ENCODE results near the gene RPS16. TPM values are rescaled to one million over a fixed set of nuclear protein-coding genes. Genes with fewer than 3 reads are reported as not detected.

RPS16 gene
- total RNA-seq, 2 experiments from 2014 or later = 3,249 to 3,324 TPM

- Mint-ChIP-seq H3K4me1 (ENCODE audit: low read depth) (peaks cover 34% of the 10 kb centered on the region), H3K27me3 (no peaks in the 10 kb centered on the region), H3K4me3 (peak overlapping the region; percentile 97), H3K9me3 (no peaks in the 10 kb centered on the region), H3K27ac (peak overlapping the region; percentile 99), H3K36me3 (ENCODE audit: low read depth) (peaks cover 40% of the 10 kb centered on the region)
- no peak for TF ChIP-seq CTCF (IDR thresholded peaks at IDR 0.05)
- ATAC-seq (no peak), DNase-seq (no peak)
- CTCF ChIA-PET = interaction anchor here (1.3 to 2.1 kb wide), 3 partner anchors 11 to 44 kb away, joined by 3 to 17 read pairs (median 4); no protein-coding TSS in a partner anchor
- POLR2A ChIA-PET = interaction anchor here (1.4 to 3.9 kb wide), 8 partner anchors 8 to 46 kb away, joined by 3 to 27 read pairs (median 10); partner anchors contain the start of genes PLEKHG2, RPS16 and ZFP36
- intact Hi-C loops (cut with micrococcal nuclease) = loop anchor here (2.0 kb wide), 1 partner anchor 39 kb away; no protein-coding TSS in a partner anchor
These were observed 45.9 kb downstream of the RPS16 start for GRCh38 chr19:39389631-39390414.

- no peak for DNase-seq
- H3K9me3 Mint-ChIP-seq = no peaks in the 10 kb centered on the region
- intact Hi-C loops (cut with micrococcal nuclease) = no loop called here
- H3K4me3 Mint-ChIP-seq = no peak overlapping the region
- peaks cover 29% of the 10 kb centered on the region for H3K4me1 Mint-ChIP-seq (ENCODE audit: low read depth)
- no peaks in the 10 kb centered on the region for H3K27me3 Mint-ChIP-seq
- no peak for TF ChIP-seq CTCF (IDR thresholded peaks at IDR 0.05)
- CTCF ChIA-PET = interaction anchor here (0.6 to 1.4 kb wide), 2 partner anchors 33 to 66 kb away, joined by 3 to 4 read pairs; no protein-coding TSS in a partner anchor
- peaks cover 36% of the 10 kb centered on the region for H3K36me3 Mint-ChIP-seq (ENCODE audit: low read depth)
- no peak overlapping the region for H3K27ac Mint-ChIP-seq
- POLR2A ChIA-PET = interaction anchor here (0.7 to 1.6 kb wide), 2 partner anchors 33 to 459 kb away, joined by 4 read pairs; no protein-coding TSS in a partner anchor
- ATAC-seq = no peak
These were observed 47.1 kb downstream of the RPS16 start for GRCh38 chr19:39388657-39389056.

- intact Hi-C loops (cut with micrococcal nuclease) = no loop called here
- Mint-ChIP-seq H3K36me3 (ENCODE audit: low read depth) (peaks cover 26% of the 10 kb centered on the region), H3K4me3 (no peak overlapping the region), H3K27me3 (no peaks in the 10 kb centered on the region), H3K27ac (peak overlapping the region; percentile 2), H3K4me1 (ENCODE audit: low read depth) (peaks cover 16% of the 10 kb centered on the region), H3K9me3 (no peaks in the 10 kb centered on the region)
- POLR2A ChIA-PET = no interaction called here
- DNase-seq (no peak), ATAC-seq (no peak)
- no peak for TF ChIP-seq CTCF (IDR thresholded peaks at IDR 0.05)
- CTCF ChIA-PET = interaction anchor here (0.6 kb wide), 1 partner anchor 13 kb away, joined by 3 read pairs; no protein-coding TSS in a partner anchor
These were observed 49.2 kb downstream of the RPS16 start for GRCh38 chr19:39386557-39386956.

- ChIA-PET CTCF (interaction anchor here (0.6 kb wide), 1 partner anchor 14 kb away, joined by 3 read pairs; no protein-coding TSS in a partner anchor), POLR2A (interaction anchor here (1.1 kb wide), 1 partner anchor 43 kb away, joined by 3 read pairs; the partner anchor contains the start of gene SAMD4B)
- ATAC-seq = no peak
- peak overlapping the region; percentile 2 for H3K27ac Mint-ChIP-seq
- peaks cover 12% of the 10 kb centered on the region for H3K4me1 Mint-ChIP-seq (ENCODE audit: low read depth)
- H3K4me3 Mint-ChIP-seq = no peak overlapping the region
- peaks cover 22% of the 10 kb centered on the region for H3K36me3 Mint-ChIP-seq (ENCODE audit: low read depth)
- DNase-seq = no peak
- H3K27me3 Mint-ChIP-seq = no peaks in the 10 kb centered on the region
- no peak for TF ChIP-seq CTCF (IDR thresholded peaks at IDR 0.05)
- H3K9me3 Mint-ChIP-seq = no peaks in the 10 kb centered on the region
- intact Hi-C loops (cut with micrococcal nuclease) = no loop called here
These were observed 49.9 kb downstream of the RPS16 start for GRCh38 chr19:39385629-39386411.

Data from activated CD8-positive, alpha-beta T cell treated with anti-CD3 and anti-CD28 coated beads for 36 hours (primary cell).